Measurements from ENCODE around the gene PLPP3.

DNA sequence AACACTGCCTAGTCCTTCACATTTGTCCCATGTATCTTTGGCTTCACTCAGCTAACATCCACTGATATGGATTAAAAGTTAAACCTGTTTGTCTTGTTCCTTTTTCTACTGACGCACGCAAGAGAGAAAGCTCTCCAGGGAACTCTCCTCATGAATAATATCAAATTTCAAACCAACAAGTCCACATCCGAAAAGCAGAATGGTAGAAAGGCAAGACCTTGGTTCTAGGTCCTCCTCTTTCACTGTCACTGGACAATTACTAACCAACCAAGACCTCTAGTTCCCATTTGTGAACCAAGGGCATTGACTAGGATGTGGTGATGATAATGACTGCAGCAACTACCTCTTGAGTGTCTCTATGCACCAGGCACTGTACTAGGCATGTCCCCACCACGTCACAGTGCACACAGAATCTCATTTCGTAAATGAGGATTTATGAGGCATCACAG, 8.4 kb downstream of the PLPP3 start:
- TF ChIP-seq, protein P1, sequence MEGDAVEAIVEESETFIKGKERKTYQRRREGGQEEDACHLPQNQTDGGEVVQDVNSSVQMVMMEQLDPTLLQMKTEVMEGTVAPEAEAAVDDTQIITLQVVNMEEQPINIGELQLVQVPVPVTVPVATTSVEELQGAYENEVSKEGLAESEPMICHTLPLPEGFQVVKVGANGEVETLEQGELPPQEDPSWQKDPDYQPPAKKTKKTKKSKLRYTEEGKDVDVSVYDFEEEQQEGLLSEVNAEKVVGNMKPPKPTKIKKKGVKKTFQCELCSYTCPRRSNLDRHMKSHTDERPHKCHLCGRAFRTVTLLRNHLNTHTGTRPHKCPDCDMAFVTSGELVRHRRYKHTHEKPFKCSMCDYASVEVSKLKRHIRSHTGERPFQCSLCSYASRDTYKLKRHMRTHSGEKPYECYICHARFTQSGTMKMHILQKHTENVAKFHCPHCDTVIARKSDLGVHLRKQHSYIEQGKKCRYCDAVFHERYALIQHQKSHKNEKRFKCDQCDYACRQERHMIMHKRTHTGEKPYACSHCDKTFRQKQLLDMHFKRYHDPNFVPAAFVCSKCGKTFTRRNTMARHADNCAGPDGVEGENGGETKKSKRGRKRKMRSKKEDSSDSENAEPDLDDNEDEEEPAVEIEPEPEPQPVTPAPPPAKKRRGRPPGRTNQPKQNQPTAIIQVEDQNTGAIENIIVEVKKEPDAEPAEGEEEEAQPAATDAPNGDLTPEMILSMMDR (IDR thresholded peaks at IDR 0.05): no peak
- no peak for TF ChIP-seq ZFX (IDR thresholded peaks at IDR 0.05; ENCODE audit: borderline replicate concordance)

Measured in 22Rv1 (cell line).